HepG2 (cell line): ENCODE results near the gene AP4M1. TPM values are rescaled to one million over a fixed set of nuclear protein-coding genes. Genes with fewer than 3 reads are reported as not detected.
A peak's percentile ranks its signal among the peaks of the same experiment; 100 is the strongest.

Source experiments
- ATF7-NPFF ChIP-seq: sonication (generic); formaldehyde crosslinking; IDR thresholded peaks from 2 replicates; pipeline ENCODE4 v1.8.1; 2023; ENCODE audit warnings: mild to moderate bottlenecking, low read depth, missing genetic modification reagents, moderate library complexity
- HNRNPK ChIP-seq: fragments of 200-400 bp; formaldehyde crosslinking; IDR thresholded peaks from 2 replicates; pipeline ENCODE4 v1.6.1; 2018; ENCODE audit warnings: low read length, low read depth, moderate library complexity, mild to moderate bottlenecking; ENCODE audit not compliant: poor library complexity, severe bottlenecking
- ISX ChIP-seq: sonication (generic); formaldehyde crosslinking; conservative IDR thresholded peaks from 2 replicates; pipeline ENCODE4 v1.5.0; 2020; ENCODE audit warnings: missing genetic modification reagents
- KLF16 ChIP-seq, 2 experiments: sonication (generic) in 1 of 2; formaldehyde crosslinking in 1 of 2; IDR thresholded peaks; 2 replicates each; pipeline versions ENCODE4 v1.6.1 to v1.8.0; 2016 to 2023; ENCODE audit warnings: missing genetic modification reagents in 2 of 2, missing compliant biosample characterization in 1 of 2
- NBN ChIP-seq: fragments of 450-650 bp; conservative IDR thresholded peaks from 2 replicates; pipeline ENCODE4 v1.6.1; 2017
- NCOA1 ChIP-seq: sonication (generic); formaldehyde crosslinking; IDR thresholded peaks from 2 replicates; pipeline ENCODE4 v1.9.0; 2021; ENCODE audit warnings: missing genetic modification reagents
- NKX3-1 ChIP-seq: sonication (generic); formaldehyde crosslinking; IDR thresholded peaks from 2 replicates; pipeline ENCODE4 v1.5.0; 2020; ENCODE audit warnings: missing genetic modification reagents
- SRY ChIP-seq: sonication (generic); formaldehyde crosslinking; IDR thresholded peaks from 2 replicates; pipeline ENCODE4 v1.8.0; 2022; ENCODE audit warnings: mild to moderate bottlenecking, missing genetic modification reagents
- YEATS2 ChIP-seq: sonication (generic); formaldehyde crosslinking; IDR thresholded peaks from 2 replicates; pipeline ENCODE4 v1.4.0; 2020; ENCODE audit warnings: missing genetic modification reagents, borderline replicate concordance
- ZFYVE20 ChIP-seq: sonication (generic); formaldehyde crosslinking; IDR thresholded peaks from 2 replicates; pipeline ENCODE4 v1.8.0; 2023; ENCODE audit warnings: low read depth, mild to moderate bottlenecking, moderate library complexity, missing genetic modification reagents, borderline replicate concordance
- ZNF256 ChIP-seq: sonication (generic); formaldehyde crosslinking; conservative IDR thresholded peaks from 2 replicates; pipeline ENCODE4 v1.4.0; 2020; ENCODE audit warnings: missing genetic modification reagents
- ZNF543 ChIP-seq: sonication (generic); formaldehyde crosslinking; IDR thresholded peaks from 2 replicates; pipeline ENCODE4 v1.4.0; 2020; ENCODE audit warnings: mild to moderate bottlenecking, missing genetic modification reagents
- ZNF773 ChIP-seq: sonication (generic); formaldehyde crosslinking; IDR thresholded peaks from 2 replicates; pipeline ENCODE4 v1.4.0; 2020; ENCODE audit warnings: missing genetic modification reagents, borderline replicate concordance
- polyA plus RNA-seq, 8 experiments: library from polyadenylated mRNA; depleted of rRNA in 3 of 8; stranded (reverse) in 7 of 8; unstranded in 1 of 8; fragments of >200 nt; fragmentation: Illumina TruSeq in 4 of 8; extraction: Trizol in 4 of 8; gene quantifications; 2 replicates each; pipeline versions ENCODE4 v1.2.1 to v1.2.3, GENCODE V29; 2011 to 2016; ENCODE audit warnings: low read depth in 4 of 8, missing spikeins in 1 of 8, mixed read lengths in 1 of 8; ENCODE audit not compliant: insufficient read depth in 1 of 8
- total RNA-seq, 5 experiments: library from RNA; depleted of rRNA; stranded (reverse); fragments of >200 nt; fragmentation: Illumina TruSeq; extraction: Trizol; gene quantifications; 2 replicates each; pipeline ENCODE4 v1.2.3, GENCODE V29; 2016; ENCODE audit warnings: low read depth in 1 of 5
- TF ChIP-seq, protein P1 (sequence below): sonication (generic); formaldehyde crosslinking; IDR thresholded peaks from 2 replicates; pipeline ENCODE4 v1.5.1; 2020; ENCODE audit warnings: mild to moderate bottlenecking, moderate library complexity, missing genetic modification reagents
- TF ChIP-seq, protein P2 (sequence below): sonication (generic); formaldehyde crosslinking; IDR thresholded peaks from 2 replicates; pipeline ENCODE4 v1.4.0; 2020; ENCODE audit warnings: missing genetic modification reagents
- TF ChIP-seq, protein P3 (sequence below): sonication (generic); formaldehyde crosslinking; IDR thresholded peaks from 2 replicates; pipeline ENCODE4 v1.4.0; 2020; ENCODE audit warnings: missing genetic modification reagents
- TF ChIP-seq, protein P4 (sequence below): sonication (generic); formaldehyde crosslinking; IDR thresholded peaks from 2 replicates; pipeline ENCODE4 v1.8.0; 2022; ENCODE audit warnings: mild to moderate bottlenecking, missing genetic modification reagents, moderate library complexity

AP4M1 gene
- total and polyA plus RNA-seq, 2 of the 13 experiments (the other 11 are each of a cell fraction or from before 2014, with no cell fraction given), result 6.3 to 9.7 TPM

DNA sequence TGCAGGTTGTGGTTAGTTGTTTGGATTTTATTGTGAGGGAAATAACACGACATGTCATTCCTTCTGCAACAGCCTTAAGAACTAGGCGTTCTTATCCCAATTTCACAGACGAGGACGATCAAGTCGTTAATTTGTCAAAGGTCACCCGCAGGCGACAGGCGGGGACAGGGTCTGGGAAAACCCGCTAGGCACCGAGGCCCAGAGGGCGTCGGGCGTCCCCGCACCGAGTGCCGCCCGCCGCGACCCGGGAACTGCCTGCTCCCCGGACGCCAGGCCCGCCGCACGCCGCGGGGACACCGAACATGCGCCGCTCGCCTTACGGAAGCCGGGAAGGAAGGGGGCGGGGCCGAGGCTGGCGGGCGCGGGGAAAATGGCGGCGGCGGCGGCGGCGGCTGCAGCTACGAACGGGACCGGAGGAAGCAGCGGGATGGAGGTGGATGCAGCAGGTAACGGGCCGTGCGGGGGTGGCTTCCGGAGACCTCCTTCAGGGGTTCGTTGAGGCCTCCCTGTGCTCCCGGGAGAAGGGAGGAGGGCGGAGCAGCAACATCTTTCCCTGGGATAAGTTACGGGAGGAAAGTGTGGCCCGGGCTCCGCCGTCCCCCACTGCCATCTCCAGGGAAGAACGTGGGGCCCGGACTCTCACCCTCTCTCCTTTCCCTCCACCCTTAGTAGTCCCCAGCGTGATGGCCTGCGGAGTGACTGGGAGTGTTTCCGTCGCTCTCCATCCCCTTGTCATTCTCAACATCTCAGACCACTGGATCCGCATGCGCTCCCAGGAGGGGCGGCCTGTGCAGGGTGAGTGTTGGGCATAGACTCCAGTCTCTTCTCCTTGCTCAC lies 12.6 kb upstream of the AP4M1 start, which contains the start of gene COPS6 (continued):
- TF ChIP-seq, protein P1, sequence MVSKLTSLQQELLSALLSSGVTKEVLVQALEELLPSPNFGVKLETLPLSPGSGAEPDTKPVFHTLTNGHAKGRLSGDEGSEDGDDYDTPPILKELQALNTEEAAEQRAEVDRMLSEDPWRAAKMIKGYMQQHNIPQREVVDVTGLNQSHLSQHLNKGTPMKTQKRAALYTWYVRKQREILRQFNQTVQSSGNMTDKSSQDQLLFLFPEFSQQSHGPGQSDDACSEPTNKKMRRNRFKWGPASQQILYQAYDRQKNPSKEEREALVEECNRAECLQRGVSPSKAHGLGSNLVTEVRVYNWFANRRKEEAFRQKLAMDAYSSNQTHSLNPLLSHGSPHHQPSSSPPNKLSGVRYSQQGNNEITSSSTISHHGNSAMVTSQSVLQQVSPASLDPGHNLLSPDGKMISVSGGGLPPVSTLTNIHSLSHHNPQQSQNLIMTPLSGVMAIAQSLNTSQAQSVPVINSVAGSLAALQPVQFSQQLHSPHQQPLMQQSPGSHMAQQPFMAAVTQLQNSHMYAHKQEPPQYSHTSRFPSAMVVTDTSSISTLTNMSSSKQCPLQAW (CRISPR knock-in tag), result peak; percentile 58; the same call in 1 of the 2 replicates
- TF ChIP-seq ISX (CRISPR knock-in tag) (0 out of 2 replicates have a peak, but pooled peaks have one; percentile 75), KLF16 (CRISPR knock-in tag; IDR thresholded peaks at IDR 0.05) (peak; percentile 91 to 95), ZFYVE20 (CRISPR knock-in tag) (peak; percentile 78; the same call in 1 of the 2 replicates), HNRNPK (peak; percentile 42), NCOA1 (CRISPR knock-in tag) (peak; percentile 79; the same call in 1 of the 2 replicates), YEATS2 (CRISPR knock-in tag) (peak; percentile 89), SRY (CRISPR knock-in tag) (peak; percentile 96; the same call in 1 of the 2 replicates), NBN (no peak), ZNF256 (CRISPR knock-in tag) (0 out of 2 replicates have a peak, but pooled peaks have one; percentile 7), NKX3-1 (CRISPR knock-in tag) (peak; percentile 94), ZNF543 (CRISPR knock-in tag) (peak; percentile 92), ZNF773 (peak; percentile 96), ATF7-NPFF (CRISPR knock-in tag) (peak; percentile 95)
- TF ChIP-seq, protein P2, sequence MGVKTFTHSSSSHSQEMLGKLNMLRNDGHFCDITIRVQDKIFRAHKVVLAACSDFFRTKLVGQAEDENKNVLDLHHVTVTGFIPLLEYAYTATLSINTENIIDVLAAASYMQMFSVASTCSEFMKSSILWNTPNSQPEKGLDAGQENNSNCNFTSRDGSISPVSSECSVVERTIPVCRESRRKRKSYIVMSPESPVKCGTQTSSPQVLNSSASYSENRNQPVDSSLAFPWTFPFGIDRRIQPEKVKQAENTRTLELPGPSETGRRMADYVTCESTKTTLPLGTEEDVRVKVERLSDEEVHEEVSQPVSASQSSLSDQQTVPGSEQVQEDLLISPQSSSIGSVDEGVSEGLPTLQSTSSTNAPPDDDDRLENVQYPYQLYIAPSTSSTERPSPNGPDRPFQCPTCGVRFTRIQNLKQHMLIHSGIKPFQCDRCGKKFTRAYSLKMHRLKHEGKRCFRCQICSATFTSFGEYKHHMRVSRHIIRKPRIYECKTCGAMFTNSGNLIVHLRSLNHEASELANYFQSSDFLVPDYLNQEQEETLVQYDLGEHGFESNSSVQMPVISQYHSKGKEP (CRISPR knock-in tag), result peak; percentile 83; the same call in 1 of the 2 replicates
- TF ChIP-seq, protein P3, sequence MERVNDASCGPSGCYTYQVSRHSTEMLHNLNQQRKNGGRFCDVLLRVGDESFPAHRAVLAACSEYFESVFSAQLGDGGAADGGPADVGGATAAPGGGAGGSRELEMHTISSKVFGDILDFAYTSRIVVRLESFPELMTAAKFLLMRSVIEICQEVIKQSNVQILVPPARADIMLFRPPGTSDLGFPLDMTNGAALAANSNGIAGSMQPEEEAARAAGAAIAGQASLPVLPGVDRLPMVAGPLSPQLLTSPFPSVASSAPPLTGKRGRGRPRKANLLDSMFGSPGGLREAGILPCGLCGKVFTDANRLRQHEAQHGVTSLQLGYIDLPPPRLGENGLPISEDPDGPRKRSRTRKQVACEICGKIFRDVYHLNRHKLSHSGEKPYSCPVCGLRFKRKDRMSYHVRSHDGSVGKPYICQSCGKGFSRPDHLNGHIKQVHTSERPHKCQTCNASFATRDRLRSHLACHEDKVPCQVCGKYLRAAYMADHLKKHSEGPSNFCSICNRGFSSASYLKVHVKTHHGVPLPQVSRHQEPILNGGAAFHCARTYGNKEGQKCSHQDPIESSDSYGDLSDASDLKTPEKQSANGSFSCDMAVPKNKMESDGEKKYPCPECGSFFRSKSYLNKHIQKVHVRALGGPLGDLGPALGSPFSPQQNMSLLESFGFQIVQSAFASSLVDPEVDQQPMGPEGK (CRISPR knock-in tag), result 0 out of 2 replicates have a peak, but pooled peaks have one; percentile 51
- TF ChIP-seq, protein P4, sequence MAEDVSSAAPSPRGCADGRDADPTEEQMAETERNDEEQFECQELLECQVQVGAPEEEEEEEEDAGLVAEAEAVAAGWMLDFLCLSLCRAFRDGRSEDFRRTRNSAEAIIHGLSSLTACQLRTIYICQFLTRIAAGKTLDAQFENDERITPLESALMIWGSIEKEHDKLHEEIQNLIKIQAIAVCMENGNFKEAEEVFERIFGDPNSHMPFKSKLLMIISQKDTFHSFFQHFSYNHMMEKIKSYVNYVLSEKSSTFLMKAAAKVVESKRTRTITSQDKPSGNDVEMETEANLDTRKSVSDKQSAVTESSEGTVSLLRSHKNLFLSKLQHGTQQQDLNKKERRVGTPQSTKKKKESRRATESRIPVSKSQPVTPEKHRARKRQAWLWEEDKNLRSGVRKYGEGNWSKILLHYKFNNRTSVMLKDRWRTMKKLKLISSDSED (CRISPR knock-in tag), result peak; percentile 85
